HCT116 (cell line): ENCODE results near the gene NTN5. TPM values are rescaled to one million over a fixed set of nuclear protein-coding genes. Genes with fewer than 3 reads are reported as not detected.
A peak's percentile ranks its signal among the peaks of the same experiment; 100 is the strongest.

ENCODE experiments used
- CBX3 ChIP-seq: IDR thresholded peaks from 2 replicates; pipeline ENCODE4 v1.6.1; 2012; ENCODE audit warnings: low read depth
- CEBPB ChIP-seq: IDR thresholded peaks from 2 replicates; pipeline ENCODE4 v1.6.1; 2012; ENCODE audit warnings: low read depth
- EGR1 ChIP-seq: IDR thresholded peaks from 2 replicates; pipeline ENCODE4 v1.6.1; 2012; ENCODE audit warnings: low read depth
- ELF1 ChIP-seq: IDR thresholded peaks from 2 replicates; pipeline ENCODE4 v1.6.1; 2012; ENCODE audit warnings: low read depth, borderline replicate concordance
- EZH2 ChIP-seq: fragments of 200-600 bp; sonication (generic); IDR thresholded peaks from 2 replicates; pipeline ENCODE4 v1.6.1; 2017; ENCODE audit warnings: antibody characterized with exemption, mixed run types
- EZH2phosphoT487 ChIP-seq: fragments of 200-600 bp; IDR thresholded peaks from 2 replicates; pipeline ENCODE4 v1.6.1; 2018; ENCODE audit warnings: antibody characterized with exemption, borderline replicate concordance
- JUND ChIP-seq: IDR thresholded peaks from 2 replicates; pipeline ENCODE4 v1.6.1; 2012
- POLR2A ChIP-seq: IDR thresholded peaks from 2 replicates; pipeline ENCODE4 v1.7.0; 2011; ENCODE audit warnings: borderline replicate concordance; ENCODE audit not compliant: insufficient read depth, insufficient read length; ENCODE audit errors: extremely low read depth
- POLR2AphosphoS5 ChIP-seq: IDR thresholded peaks from 2 replicates; pipeline ENCODE4 v1.6.1; 2011; ENCODE audit warnings: mild to moderate bottlenecking, low read depth, low read length, moderate library complexity
- RAD21 ChIP-seq: IDR thresholded peaks from 2 replicates; pipeline ENCODE4 v1.6.1; 2012; ENCODE audit warnings: low read depth, mild to moderate bottlenecking
- SP1 ChIP-seq: IDR thresholded peaks from 2 replicates; pipeline ENCODE4 v1.6.1; 2012; ENCODE audit warnings: low read depth
- SRF ChIP-seq: IDR thresholded peaks from 2 replicates; pipeline ENCODE4 v1.6.1; 2012; ENCODE audit warnings: low read depth
- TCF7L2 ChIP-seq: IDR thresholded peaks from 2 replicates; pipeline ENCODE4 v1.7.0; 2011; ENCODE audit warnings: borderline replicate concordance, inconsistent platforms; ENCODE audit not compliant: insufficient read depth, insufficient read length; ENCODE audit errors: extremely low read depth
- YY1 ChIP-seq: IDR thresholded peaks from 2 replicates; pipeline ENCODE4 v1.6.1; 2011; ENCODE audit warnings: low read length, low read depth, moderate library complexity, mild to moderate bottlenecking; ENCODE audit not compliant: insufficient replicate concordance; ENCODE audit errors: extremely low read depth
- ZBTB33 ChIP-seq: IDR thresholded peaks from 2 replicates; pipeline ENCODE4 v1.6.1; 2011; ENCODE audit warnings: mild to moderate bottlenecking, low read length, moderate library complexity; ENCODE audit not compliant: insufficient replicate concordance; ENCODE audit errors: extremely low read depth
- ZFX ChIP-seq: fragments of 450-650 bp; IDR thresholded peaks from 2 replicates; pipeline ENCODE4 v1.6.1; 2017
- ZNF274 ChIP-seq: fragments of 200-500 bp; sonication (Bioruptor generic); IDR thresholded peaks from 2 replicates; pipeline ENCODE4 v1.6.1; 2014; ENCODE audit warnings: mild to moderate bottlenecking, low read depth, low read length, inconsistent platforms
- total RNA-seq: library from RNA; stranded (reverse); gene quantifications from one replicate; pipeline ENCODE4 v1.2.1, GENCODE V29; 2021; ENCODE audit not compliant: unreplicated experiment

NTN5 gene
- total RNA-seq, 1 experiment from 2014 or later, result 3.1 TPM

GRCh38 chr19:48634424-48635262 is 38.2 kb downstream of the NTN5 start (continued):
- TF ChIP-seq ZBTB33, result no peak
- no peak for TF ChIP-seq ELF1
- peak; percentile 26 for TF ChIP-seq TCF7L2
- peak; percentile 69 for TF ChIP-seq POLR2A
- no peak for TF ChIP-seq SRF
- no peak for TF ChIP-seq EGR1
- no peak for TF ChIP-seq JUND
- TF ChIP-seq EZH2, result no peak
- no peak for TF ChIP-seq RAD21
- TF ChIP-seq SP1, result no peak
- TF ChIP-seq CBX3, result no peak
- TF ChIP-seq ZFX, result peak; percentile 50; the same call in 1 of the 2 replicates
- no peak for TF ChIP-seq EZH2phosphoT487
- TF ChIP-seq CEBPB, result no peak
- TF ChIP-seq POLR2AphosphoS5, result peak; percentile 85
- no peak for TF ChIP-seq ZNF274
- peak; percentile 59 for TF ChIP-seq YY1
